A673 (cell line): ENCODE data around the gene PDE4B.

ENCODE experiments used
- EZH2 ChIP-seq: fragments of 200-600 bp; sonication (generic); IDR thresholded peaks from 2 replicates; pipeline ENCODE4 v1.6.1; 2017; ENCODE audit warnings: borderline replicate concordance, low read depth, mild to moderate bottlenecking, mixed read lengths, antibody characterized with exemption, low read length; ENCODE audit not compliant: poor library complexity, severe bottlenecking
- TF ChIP-seq, protein P1 (sequence below): fragments of 300-800, 200-600 bp; sonication (generic); conservative IDR thresholded peaks from 2 replicates; pipeline ENCODE4 v1.5.1; 2017; ENCODE audit warnings: low read depth, mild to moderate bottlenecking, antibody characterized with exemption, low read length, moderate library complexity, mixed read lengths

DNA sequence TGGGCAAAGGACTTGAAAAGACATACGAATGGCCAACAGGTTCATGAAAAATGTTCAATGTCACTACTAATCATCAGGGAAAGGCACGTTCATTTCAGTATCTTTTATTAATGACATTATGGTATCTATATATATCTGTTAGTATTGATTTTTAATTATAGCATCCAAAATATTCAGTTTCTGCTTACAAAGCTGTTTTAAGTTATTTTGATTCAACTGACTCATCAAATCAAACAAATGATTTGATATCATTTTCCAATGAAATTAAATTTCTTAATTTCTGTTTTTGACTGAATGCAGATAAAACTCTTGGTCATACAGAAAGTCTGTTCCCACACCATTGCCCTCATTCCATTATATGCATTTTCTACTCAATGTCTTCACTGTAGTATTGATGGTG is 315.9 kb downstream of the PDE4B start:
- TF ChIP-seq, protein P1, sequence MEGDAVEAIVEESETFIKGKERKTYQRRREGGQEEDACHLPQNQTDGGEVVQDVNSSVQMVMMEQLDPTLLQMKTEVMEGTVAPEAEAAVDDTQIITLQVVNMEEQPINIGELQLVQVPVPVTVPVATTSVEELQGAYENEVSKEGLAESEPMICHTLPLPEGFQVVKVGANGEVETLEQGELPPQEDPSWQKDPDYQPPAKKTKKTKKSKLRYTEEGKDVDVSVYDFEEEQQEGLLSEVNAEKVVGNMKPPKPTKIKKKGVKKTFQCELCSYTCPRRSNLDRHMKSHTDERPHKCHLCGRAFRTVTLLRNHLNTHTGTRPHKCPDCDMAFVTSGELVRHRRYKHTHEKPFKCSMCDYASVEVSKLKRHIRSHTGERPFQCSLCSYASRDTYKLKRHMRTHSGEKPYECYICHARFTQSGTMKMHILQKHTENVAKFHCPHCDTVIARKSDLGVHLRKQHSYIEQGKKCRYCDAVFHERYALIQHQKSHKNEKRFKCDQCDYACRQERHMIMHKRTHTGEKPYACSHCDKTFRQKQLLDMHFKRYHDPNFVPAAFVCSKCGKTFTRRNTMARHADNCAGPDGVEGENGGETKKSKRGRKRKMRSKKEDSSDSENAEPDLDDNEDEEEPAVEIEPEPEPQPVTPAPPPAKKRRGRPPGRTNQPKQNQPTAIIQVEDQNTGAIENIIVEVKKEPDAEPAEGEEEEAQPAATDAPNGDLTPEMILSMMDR: no peak
- no peak for TF ChIP-seq EZH2
